Lower leg skin (tissue), 4 donors: Measurements from ENCODE around the gene CST3. TPM values are rescaled to one million over a fixed set of nuclear protein-coding genes. Genes with fewer than 3 reads are reported as not detected.
"Not testable (repeated sequence)": the region's sequence is repeated elsewhere in the genome, so short reads cannot be mapped to it uniquely, and the experiment has no call there.

ENCODE experiments used
- DNase-seq, 2 donors: peaks; one replicate each; pipeline ENCODE4 v3.0.0-alpha.2; 2019; ENCODE audit warnings: low spot score in 2 of 2
- H3K4me3 ChIP-seq: fragments of 200-600 bp; sonication (generic); 2 replicates; pipeline ENCODE4 v1.5.1; 2017; ENCODE audit warnings: mild to moderate bottlenecking, low read depth; ENCODE audit not compliant: poor library complexity, severe bottlenecking
- CTCF ChIP-seq, 3 donors: fragments of 450-650 bp; IDR thresholded peaks; one replicate each; pipeline ENCODE4 v1.5.1; 2016; ENCODE audit warnings: antibody characterized with exemption in 3 of 3, mild to moderate bottlenecking in 3 of 3, moderate library complexity in 2 of 3
- POLR2A ChIP-seq, 2 donors: fragments of 450-650 bp; IDR thresholded peaks; one replicate each; pipeline ENCODE4 v1.6.1; 2016 to 2017; ENCODE audit warnings: antibody characterized with exemption in 2 of 2, mild to moderate bottlenecking in 1 of 2, moderate library complexity in 1 of 2
- WGBS, 2 donors: methylation state at CpG; one replicate each; pipeline ENCODE4 v1.1.5; 2018; 5-methylcytosine and 5-hydroxymethylcytosine counted together
- intact Hi-C: fragments of 100-400 bp; cut with DNase I; formaldehyde crosslinking; loops from one replicate; pipeline ENCODE4 v1.15.0; 2023; ENCODE audit warnings: low total_unique reads
- total RNA-seq, 4 donors: library from RNA; depleted of rRNA; stranded (reverse); fragments of >200 nt; gene quantifications; one replicate each; pipeline ENCODE4 v1.1.0, GENCODE V29; 2016

CST3 gene
- total RNA-seq, result 100 to 1,000 TPM; 348 to 760 (median 498) TPM

GRCh38 chr20:23637282-23638221 lies at the start of gene CST3:
TSS of gene CST3 (minus strand) at chr20:23637955. CDS start at chr20:23637862, 93 bp downstream.
- WGBS, 2 donors, result 1% methylated on average over 30 to 63 of the region's 92 CpGs
- intact Hi-C loops, result no loop called here
- DNase-seq, result peak; percentile 90 to 98
- H3K4me3 ChIP-seq, result peak within 1 kb of the TSS; percentile 90
- TF ChIP-seq POLR2A (IDR thresholded peaks at IDR 0.05), result no peak
- no peak for TF ChIP-seq CTCF (IDR thresholded peaks at IDR 0.05)

GRCh38 chr20:23686046-23686750 lies 48.4 kb upstream of the CST3 start:
- WGBS, 2 donors, result 82 to 85% methylated on average over 4 of the region's 4 CpGs
- no peak overlapping the region for H3K4me3 ChIP-seq
- no peak for TF ChIP-seq CTCF (IDR thresholded peaks at IDR 0.05)
- TF ChIP-seq POLR2A (IDR thresholded peaks at IDR 0.05), result no peak
- intact Hi-C loops, result no loop called here
- DNase-seq, result peak in 1 of 2 donors; percentile 74

- DNase-seq, intact Hi-C loops: not testable (repeated sequence)
Measured at GRCh38 chr20:23685529-23685896, 47.8 kb upstream of the CST3 start.

GRCh38 chr20:23684261-23684660 lies 46.5 kb upstream of the CST3 start:
- no peak for DNase-seq
- intact Hi-C loops, result no loop called here
- WGBS, 2 donors, result 84 to 86% methylated on average over 6 of the region's 6 CpGs
- TF ChIP-seq CTCF (IDR thresholded peaks at IDR 0.05) (no peak), POLR2A (IDR thresholded peaks at IDR 0.05) (no peak)
- H3K4me3 ChIP-seq, result no peak overlapping the region

More at GRCh38 chr20:23685529-23685896, 47.8 kb upstream of the CST3 start:
- 60 to 70% methylated on average over 4 of the region's 4 CpGs for WGBS, 2 donors
- not testable (repeated sequence) for H3K4me3 ChIP-seq

GRCh38 chr20:23683807-23684206 lies 46.1 kb upstream of the CST3 start:
- intact Hi-C loops, result no loop called here
- TF ChIP-seq CTCF (IDR thresholded peaks at IDR 0.05), result no peak
- TF ChIP-seq POLR2A (IDR thresholded peaks at IDR 0.05), result no peak
- WGBS, 2 donors, result 91 to 94% methylated on average over 2 of the region's 2 CpGs
- no peak for DNase-seq
- no peak overlapping the region for H3K4me3 ChIP-seq

GRCh38 chr20:23683281-23683680 lies 45.5 kb upstream of the CST3 start:
- DNase-seq, result no peak
- no peak for TF ChIP-seq POLR2A (IDR thresholded peaks at IDR 0.05)
- TF ChIP-seq CTCF (IDR thresholded peaks at IDR 0.05), result no peak
- intact Hi-C loops, result no loop called here
- WGBS, 2 donors, result 91 to 93% methylated on average over 2 of the region's 2 CpGs
- H3K4me3 ChIP-seq, result no peak overlapping the region
